Measurements from ENCODE around the gene JPT1.

DNA sequence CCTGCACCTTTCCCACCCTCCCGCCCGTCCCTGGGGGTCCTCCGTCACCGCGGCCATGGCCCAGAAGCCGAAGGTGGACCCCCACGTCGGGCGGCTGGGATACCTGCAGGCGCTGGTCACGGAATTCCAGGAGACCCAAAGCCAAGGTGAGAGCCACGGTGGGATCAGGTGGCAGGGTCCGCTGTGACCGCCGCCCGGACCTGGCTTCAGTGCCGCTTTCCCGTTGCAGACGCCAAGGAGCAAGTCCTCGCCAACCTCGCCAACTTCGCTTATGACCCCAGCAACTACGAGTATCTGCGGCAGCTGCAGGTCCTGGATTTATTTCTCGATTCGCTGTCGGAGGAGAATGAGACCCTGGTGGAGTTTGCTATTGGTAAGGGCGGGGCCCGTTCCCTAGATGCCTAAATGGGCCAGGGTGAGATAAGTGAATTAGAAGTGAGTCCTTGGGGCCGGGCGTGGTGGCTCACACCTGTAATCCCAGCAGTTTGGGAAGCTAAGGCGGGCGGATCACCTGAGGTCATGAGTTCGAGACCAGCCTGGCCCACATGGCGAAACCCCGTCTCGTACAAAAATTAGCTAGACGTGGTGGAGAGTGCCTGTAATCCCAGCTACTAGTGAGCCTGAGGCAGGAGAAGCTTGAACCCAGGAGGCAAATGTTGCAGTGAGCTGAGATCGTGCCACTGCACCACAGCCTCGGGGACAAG is 43.9 kb downstream of the JPT1 start:
- TF ChIP-seq, protein P1, sequence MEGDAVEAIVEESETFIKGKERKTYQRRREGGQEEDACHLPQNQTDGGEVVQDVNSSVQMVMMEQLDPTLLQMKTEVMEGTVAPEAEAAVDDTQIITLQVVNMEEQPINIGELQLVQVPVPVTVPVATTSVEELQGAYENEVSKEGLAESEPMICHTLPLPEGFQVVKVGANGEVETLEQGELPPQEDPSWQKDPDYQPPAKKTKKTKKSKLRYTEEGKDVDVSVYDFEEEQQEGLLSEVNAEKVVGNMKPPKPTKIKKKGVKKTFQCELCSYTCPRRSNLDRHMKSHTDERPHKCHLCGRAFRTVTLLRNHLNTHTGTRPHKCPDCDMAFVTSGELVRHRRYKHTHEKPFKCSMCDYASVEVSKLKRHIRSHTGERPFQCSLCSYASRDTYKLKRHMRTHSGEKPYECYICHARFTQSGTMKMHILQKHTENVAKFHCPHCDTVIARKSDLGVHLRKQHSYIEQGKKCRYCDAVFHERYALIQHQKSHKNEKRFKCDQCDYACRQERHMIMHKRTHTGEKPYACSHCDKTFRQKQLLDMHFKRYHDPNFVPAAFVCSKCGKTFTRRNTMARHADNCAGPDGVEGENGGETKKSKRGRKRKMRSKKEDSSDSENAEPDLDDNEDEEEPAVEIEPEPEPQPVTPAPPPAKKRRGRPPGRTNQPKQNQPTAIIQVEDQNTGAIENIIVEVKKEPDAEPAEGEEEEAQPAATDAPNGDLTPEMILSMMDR (IDR thresholded peaks at IDR 0.05): no peak
- no peak for TF ChIP-seq ELF1 (IDR thresholded peaks at IDR 0.05)
- TF ChIP-seq, protein P2, sequence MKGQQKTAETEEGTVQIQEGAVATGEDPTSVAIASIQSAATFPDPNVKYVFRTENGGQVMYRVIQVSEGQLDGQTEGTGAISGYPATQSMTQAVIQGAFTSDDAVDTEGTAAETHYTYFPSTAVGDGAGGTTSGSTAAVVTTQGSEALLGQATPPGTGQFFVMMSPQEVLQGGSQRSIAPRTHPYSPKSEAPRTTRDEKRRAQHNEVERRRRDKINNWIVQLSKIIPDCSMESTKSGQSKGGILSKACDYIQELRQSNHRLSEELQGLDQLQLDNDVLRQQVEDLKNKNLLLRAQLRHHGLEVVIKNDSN (IDR thresholded peaks at IDR 0.05; ENCODE audit: borderline replicate concordance, low read depth): no peak
